HG02973 (cell line): Measurements from ENCODE around the gene COL6A1.

Experiments
- ATAC-seq: cut with Tn5 transposase; IDR thresholded peaks from one replicate; pipeline ENCODE4 v1.9.1; 2021; ENCODE audit warnings: moderate library complexity; ENCODE audit not compliant: unreplicated experiment

The COL6A1 gene

DNA sequence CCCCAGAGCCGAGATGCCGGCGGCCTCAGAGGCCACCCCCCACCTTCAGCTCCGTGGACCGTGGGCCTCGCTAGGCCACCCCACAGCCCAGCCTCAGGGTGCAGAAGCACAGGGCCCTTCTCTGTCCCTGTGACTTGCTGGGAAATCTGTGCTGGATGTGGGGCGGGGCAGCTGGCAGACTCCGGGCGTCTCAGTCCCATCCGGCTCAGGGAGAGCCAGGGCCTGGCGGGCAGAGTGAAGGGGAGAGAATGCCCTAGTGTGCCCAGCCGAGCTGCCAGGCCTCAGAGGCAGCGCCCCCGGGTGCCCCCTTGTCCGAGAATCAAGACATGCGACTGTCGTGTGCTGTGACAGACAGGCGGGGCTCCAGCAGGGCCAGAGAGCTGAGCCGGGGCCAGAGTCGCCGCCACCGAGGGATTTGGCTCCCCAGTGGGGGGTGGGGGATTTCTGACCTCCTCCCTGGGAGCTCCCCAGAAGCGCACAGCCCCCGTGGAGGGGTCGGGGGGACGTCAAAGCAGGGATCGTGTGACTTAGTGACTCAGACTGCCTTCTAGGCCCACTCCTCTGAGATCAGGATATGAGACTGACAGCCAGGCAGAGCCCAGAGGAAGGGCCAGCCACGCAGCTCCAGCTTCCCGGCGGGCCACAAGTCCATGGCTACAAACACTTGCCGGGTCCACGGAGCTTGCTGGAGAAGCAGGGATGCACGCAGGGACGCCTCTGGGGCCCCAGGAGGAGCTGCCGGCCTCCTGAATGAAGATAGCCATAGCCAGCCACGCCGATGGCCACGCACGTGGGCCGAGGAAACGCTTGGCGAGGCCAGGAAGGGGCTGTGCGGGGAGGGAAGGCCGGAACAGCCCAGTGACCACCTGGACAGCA is 11.9 kb downstream of the COL6A1 start:
- no peak for ATAC-seq

DNA sequence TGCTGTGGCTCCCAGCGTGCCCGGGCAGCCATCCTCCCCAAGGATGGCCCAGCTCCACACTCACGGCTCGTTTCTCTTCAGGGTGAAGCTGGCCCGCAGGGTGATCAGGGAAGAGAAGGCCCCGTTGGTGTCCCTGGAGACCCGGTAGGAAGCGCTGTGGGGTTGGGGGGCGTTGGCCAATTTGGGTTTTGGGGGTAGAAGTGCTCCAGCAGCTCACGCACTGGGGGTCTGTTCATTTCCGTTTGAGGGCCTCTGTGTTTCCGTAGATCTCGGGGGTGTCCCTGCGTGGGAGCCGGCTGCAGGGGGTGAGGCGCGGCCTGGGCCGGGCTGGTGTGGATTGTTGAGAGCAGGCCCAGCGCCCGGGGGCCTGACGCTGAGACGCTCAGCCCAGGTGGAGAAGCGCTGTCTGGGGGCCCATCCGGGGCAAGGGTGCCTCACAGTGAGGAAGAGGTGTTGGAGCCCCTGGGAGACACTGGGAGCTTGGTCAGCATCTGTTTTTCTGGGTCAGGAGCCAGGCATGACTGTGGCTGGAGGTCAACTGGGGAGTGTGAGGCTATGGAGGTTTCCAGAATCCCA is 12.6 kb downstream of the COL6A1 start:
- no peak for ATAC-seq

DNA sequence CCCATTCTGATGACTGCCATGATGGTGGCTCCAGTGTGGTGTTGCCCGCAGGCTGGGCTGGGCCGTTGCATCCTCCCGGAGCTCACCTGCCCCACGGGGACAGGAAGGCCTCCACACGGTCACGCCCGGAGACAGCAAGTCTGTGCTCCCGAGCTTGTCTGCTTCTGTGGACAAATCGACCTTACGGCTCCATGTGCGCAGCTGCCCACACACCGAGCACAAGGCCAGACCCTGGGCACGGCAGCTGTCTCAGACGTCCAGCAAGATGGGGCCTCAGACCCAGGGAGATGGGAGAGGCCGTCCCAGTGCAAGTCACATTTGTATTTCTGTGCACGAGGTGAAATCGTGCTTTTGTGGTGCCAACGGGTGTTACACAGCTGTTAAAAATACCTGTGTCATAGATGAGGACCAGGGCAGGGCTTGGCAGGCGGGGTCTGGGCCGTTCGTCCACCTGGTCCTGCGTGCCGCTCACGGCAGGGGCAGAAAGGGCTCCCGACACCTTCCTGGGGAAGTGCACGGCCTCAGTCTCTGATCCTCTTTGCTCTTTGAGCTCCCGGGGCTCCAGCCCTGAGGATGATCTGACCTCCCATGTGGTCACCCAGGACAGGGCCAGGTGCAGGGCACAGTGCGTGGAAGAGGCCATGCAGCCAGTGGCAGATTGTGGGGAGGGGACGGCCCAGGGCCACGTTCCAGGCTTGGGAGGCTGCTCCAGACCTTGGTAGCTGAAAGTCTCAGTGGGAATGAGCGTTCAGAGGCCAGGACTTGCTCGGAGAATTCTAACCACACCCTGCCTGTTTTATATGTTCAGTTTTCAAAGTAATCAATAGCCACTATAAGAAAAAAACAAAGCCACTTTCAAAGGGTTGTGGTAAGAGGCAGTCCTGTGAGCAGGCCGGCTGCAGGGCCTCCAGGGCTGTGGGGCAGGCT is 13.5 kb downstream of the COL6A1 start:
- no peak for ATAC-seq

DNA sequence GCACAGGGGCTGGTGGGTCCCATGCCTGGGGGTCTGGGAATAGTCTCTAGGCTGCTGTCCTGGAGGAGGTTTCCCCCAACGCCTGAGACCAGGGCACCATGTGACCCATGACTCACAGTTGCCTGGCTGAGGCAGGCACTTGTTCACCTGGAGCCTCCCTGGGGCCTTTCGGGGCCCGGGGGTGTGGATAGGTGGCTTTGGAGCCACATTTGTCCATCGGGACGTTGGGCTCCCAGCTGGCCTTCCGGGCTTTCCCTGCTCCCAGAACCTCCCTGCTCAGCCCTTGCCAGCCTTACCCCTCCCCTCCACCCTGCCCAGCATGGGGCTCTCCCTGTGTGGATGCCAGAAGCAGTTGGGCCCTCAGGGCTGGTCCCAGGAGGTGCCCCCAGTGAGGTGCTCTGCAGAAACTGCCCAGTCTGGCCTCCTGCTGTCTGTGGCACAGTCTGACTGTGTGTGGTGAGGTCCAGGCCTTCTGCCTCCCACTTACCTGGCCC is 14.2 kb downstream of the COL6A1 start:
- ATAC-seq: no peak

DNA sequence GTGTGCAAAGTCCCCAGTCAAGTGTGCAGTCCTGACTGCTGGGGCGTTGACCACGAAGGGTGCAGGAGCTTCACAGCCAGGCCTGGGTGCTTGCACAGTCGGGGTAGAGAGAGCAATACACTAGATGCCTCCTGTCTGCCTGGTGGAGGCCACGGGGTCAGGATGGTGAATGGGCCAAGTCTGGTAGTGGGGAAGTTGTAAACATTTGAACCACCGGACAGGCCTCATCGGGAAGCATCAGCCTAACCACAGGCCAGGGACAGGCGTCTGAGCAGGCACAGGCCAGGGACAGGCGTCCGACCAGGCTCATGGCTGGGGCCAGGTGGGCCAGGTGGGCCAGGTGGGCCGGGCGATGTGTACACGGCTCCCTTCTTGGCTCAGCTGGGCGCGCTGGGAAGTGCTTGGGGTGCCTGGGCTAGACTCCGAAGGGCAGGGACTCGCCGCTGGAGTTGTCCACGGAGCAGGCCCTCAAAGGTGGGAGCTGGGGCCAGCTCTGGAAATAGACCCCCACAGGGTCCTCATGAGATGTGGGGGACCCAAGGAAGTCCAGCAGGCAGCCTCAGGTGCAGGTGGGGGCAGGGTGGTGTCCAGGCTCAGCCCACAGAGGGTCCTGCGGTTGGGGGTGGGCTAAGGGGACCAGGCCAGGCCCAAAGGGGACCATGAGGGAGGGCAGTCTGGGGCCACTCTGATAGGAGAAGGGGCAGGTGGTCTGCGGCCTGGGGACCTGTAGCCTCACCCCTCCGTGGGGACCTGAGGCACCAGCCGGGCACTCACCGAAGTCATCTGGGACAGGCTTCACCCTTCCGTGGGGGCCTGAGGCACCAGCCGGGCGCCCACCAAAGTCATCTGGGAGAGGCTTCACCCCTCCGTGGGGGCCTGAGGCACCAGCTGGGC is 15.0 kb downstream of the COL6A1 start:
- no peak for ATAC-seq

DNA sequence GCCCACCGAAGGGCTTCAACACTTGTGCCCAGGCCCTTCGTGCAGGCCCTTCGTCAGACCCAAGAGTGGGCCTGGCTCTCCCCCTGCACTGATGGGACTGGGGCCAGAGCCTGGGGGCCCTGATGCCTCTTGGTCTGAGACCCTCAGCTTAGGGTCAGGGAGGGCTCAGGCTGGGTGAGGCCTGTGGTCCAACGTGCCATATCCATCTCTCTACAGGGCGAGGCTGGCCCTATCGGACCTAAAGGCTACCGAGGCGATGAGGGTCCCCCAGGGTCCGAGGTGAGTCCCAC is 15.6 kb downstream of the COL6A1 start:
- ATAC-seq: no peak

DNA sequence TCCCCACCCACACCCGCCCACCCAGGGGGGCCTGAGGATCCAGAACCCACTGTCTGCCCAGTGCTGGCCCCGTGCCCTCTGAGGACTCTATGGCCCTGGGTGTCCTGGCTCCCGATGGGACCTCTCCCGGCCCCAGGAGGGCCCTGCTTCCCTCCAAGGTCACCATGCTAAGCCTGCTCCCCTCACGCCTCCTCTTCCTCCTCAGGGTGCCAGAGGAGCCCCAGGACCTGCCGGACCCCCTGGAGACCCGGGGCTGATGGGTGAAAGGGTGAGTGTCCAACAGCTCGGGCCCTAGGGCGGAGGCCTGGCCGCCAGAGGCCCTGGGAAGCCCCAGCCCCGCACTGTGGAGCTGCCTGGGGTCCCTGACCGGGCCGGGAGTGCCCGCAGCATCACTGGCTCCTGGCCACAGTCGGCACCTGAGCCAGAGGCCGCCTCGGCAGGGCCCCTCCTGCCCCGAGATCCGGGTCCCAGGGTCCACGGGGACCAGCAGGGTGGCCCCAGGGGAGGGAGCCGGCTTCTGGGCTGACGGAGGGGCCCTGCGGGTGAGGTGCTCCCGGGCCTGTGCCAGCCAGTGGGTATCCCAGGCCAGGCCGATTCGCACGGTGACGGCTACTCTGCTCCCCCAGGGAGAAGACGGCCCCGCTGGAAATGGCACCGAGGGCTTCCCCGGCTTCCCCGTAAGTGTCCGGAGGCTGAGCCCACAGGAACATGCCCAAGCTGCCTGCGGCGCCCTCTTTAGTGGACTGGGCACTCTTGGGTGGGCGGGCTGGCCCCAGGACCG is 16.1 kb downstream of the COL6A1 start:
- ATAC-seq: no peak

DNA sequence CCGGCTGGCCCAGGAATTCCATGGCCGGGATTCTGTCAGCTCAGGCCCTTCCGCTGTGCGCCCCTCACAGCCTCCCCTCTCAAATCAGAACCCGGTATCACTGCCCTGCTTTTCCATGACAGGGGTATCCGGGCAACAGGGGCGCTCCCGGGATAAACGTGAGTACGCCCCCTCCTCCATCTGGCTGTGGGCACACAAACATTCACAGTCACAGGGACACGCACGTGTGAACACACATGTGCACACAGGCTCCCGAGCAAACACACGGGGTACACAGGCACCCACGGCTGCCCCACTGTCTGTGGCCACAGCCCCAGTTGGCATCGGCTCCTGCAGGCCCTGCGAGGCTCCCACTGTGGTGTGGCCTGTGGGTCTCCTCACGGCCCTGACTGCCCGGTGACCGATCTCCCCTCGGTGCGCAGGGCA is 16.7 kb downstream of the COL6A1 start:
- no peak for ATAC-seq

DNA sequence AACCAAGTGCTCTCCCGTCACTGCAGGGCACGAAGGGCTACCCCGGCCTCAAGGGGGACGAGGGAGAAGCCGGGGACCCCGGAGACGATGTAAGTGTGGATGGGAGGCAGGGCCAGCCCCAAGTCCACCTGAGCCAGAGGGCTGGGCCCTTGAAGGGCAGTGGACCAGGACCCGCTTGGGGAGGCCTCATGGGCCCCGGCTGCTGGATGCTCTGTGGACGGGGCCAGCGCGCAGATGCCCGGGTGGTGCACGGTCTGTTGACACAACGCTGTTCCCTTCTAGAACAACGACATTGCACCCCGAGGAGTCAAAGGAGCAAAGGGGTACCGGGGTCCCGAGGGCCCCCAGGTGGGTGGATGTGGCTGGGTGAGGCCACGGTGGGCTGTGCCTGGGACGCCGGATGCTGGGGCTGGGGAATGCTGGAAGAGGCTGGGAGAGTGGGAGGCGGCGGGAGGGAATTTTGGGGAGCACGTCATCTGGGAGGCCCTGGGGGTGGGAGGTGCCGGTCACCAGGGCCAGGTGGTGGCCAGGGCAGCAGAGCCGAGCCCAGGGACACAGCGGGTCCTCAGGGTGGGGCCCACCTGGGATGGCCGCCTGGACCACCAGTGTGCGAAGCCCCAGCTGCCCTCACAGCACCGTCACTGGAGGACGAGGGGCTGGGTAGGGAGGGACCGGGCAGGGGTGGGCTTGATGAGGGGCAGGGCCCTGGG is 17.5 kb downstream of the COL6A1 start:
- ATAC-seq: no peak

DNA sequence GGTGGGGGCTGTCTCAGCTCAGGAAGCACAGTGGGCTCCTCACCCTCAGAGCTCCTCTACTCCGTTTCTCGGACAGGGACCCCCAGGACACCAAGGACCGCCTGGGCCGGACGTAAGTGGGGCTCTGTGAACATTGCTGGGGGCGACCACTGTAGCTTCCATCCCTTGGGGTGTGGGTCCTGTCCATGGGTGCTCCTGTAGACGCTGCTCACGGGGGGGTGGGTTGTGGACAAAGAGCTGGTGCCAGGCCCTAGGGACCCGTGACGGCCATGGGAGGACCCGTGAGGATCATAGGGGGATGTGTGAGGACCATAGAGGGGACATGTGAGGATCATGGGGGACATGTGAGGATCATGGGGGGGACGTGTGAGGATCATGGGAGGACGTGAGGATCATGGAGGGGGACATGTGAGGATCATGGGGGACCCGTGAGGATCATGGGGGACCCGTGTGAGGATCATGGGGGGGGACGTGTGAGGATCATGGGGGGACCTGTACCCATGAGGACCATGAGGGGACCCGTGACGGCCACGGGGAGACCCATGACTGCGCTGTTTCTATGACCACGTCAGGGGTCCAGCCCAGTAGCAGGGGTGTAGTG is 18.1 kb downstream of the COL6A1 start:
- no peak for ATAC-seq

DNA sequence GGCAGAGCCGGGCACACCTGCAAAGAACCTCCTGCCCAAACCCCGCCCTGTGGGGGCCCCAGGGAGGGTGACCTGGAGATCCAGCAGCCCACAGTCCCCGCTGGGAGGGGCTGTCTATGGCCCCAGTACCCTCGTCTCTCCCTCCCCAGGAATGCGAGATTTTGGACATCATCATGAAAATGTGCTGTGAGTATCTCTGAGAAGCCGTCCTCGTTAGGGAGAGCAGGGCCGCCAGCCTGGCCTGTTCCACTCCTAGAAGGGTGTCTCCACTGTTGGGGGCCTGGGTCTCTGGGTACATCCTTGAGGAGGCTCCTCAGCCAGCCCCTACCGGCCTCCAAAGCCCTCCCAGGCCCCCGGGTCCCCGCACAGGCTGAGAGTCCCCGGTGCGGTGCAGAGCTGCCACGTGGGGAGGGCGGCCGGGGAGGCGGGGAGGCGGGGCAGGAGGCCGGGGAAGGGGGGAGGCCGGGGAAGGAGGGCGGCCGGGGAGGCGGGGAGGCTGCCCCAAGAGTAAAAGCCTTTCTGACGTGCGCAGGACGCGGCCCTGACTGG is 18.7 kb downstream of the COL6A1 start:
- no peak for ATAC-seq

DNA sequence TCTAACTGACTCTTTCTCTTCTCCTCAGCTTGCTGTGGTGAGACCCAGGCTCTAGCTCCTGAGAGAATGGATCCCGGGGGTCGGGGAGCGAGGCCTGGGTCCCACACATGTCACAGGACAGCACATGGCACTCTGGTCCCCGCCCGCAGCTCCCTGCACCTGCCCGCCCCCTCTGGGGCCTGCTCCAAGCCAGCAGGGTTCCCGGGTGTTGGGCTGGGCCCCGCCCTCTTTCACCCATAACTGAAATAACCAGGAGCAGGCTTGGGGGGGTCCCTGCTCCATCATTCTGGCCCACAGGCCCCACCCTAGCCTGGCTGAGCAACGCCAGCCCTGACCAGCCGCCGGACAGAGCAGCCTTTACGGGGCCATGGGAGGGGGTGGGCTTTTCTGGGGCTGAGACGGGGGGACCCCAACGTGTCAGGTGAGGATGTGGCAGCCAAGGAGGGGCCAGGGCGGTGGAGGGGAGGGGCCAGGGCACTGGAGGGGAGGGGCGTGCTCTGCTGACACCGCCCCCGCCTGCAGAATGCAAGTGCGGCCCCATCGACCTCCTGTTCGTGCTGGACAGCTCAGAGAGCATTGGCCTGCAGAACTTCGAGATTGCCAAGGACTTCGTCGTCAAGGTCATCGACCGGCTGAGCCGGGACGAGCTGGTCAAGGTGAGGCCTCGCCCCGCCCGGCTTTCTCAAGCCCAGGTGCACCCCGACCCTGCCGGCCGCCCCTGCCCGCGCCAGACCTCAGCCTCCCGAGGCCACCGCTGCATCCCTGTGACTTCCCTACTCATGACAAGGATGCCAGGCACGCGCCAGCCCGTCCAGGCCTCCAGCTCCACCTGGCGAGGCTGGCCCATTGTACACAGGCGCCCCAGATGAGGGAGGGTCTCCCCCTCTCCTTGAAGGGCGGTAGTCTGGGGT is 19.4 kb downstream of the COL6A1 start:
- ATAC-seq: no peak

DNA sequence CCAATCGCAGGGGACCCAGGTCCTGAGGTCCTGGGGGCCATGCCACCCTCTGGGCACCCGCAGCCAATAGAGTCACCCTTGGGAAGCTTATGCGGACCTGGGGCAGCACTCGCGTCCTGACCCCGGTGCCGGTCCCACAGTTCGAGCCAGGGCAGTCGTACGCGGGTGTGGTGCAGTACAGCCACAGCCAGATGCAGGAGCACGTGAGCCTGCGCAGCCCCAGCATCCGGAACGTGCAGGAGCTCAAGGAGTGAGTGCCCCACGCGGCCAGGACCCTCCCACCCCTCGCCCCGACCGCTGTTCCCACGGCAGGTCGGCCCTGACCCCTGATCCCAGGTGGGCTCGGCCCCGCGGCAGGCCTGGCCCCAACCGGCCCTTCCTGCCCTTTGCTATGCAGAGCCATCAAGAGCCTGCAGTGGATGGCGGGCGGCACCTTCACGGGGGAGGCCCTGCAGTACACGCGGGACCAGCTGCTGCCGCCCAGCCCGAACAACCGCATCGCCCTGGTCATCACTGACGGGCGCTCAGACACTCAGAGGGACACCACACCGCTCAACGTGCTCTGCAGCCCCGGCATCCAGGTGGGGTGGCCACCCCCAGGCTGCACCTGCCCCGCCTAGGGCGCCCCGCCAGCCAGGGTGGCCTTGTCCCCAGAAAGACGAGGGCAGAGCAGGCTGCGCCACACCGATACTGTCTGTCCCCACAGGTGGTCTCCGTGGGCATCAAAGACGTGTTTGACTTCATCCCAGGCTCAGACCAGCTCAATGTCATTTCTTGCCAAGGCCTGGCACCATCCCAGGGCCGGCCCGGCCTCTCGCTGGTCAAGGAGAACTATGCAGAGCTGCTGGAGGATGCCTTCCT is 20.5 kb downstream of the COL6A1 start:
- no peak for ATAC-seq

DNA sequence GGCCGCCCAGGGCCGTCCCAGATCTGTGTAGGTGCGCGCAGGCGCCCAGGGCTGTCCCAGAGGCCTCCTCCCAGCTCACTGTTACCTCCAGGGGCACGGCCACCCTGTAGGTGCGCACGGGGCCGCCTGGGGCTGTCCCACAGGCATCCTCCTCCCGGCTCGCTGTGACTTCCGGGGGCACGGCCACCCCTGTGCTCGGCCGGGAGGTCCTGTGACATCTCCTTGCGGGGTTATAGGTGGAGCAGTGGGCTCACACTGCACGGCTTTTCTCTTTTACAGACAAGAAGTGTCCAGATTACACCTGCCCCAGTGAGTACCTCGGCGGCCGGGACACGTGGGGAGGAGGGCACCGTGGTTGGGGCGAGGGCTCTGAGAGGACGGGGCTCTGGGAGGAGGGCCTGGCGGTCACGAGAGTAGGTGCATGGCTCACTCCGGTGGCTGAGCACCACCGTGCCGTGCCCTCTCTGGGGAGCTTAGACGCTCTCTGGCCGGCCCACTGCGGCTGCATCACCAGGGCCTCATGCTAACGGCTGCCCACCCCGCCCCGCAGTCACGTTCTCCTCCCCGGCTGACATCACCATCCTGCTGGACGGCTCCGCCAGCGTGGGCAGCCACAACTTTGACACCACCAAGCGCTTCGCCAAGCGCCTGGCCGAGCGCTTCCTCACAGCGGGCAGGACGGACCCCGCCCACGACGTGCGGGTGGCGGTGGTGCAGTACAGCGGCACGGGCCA is 21.4 kb downstream of the COL6A1 start:
- ATAC-seq: no peak

DNA sequence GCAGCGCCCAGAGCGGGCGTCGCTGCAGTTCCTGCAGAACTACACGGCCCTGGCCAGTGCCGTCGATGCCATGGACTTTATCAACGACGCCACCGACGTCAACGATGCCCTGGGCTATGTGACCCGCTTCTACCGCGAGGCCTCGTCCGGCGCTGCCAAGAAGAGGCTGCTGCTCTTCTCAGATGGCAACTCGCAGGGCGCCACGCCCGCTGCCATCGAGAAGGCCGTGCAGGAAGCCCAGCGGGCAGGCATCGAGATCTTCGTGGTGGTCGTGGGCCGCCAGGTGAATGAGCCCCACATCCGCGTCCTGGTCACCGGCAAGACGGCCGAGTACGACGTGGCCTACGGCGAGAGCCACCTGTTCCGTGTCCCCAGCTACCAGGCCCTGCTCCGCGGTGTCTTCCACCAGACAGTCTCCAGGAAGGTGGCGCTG is 22.0 kb downstream of the COL6A1 start:
- no peak for ATAC-seq
